Left cardiac atrium (tissue), 4 donors: ENCODE results near the gene RPL28. TPM values are rescaled to one million over a fixed set of nuclear protein-coding genes. Genes with fewer than 3 reads are reported as not detected.

ENCODE experiments used
- ATAC-seq, 2 donors: fragments of 200-7000 bp; cut with Tn5 transposase; one replicate each; pipeline ENCODE4 v1.9.1; 2020; ENCODE audit warnings: mild to moderate bottlenecking in 2 of 2, moderate library complexity in 2 of 2
- DNase-seq: peaks from one replicate; pipeline ENCODE4 v3.0.0-alpha.2; 2020
- intact Hi-C, 2 donors: fragments of 100-400 bp; cut with DNase I; formaldehyde crosslinking; loops; one replicate each; pipeline versions ENCODE4 v1.14.1 to v1.15.1; 2022 to 2023
- total RNA-seq, 2 donors: library from RNA; stranded (reverse); fragmentation: NEBNext Ultra II Directional; extraction: Animal tissue kit (Norgen Biotek cat#: 25700); gene quantifications; one replicate each; pipeline ENCODE4 v1.2.1, GENCODE V29; 2021
- donor health status: DM: no; HTN: yes; CAD: no.
- donor health status: DM: no; HTN: yes; CAD: no; lungs with severe emphysema.
- donor health status: DM: yes; HTN: yes; CAD: no.
- donor health status: Dilated cardiomyopathy.

Gene RPL28
- total RNA-seq, 2 donors from 2014 or later: 789 to 866 TPM

DNA sequence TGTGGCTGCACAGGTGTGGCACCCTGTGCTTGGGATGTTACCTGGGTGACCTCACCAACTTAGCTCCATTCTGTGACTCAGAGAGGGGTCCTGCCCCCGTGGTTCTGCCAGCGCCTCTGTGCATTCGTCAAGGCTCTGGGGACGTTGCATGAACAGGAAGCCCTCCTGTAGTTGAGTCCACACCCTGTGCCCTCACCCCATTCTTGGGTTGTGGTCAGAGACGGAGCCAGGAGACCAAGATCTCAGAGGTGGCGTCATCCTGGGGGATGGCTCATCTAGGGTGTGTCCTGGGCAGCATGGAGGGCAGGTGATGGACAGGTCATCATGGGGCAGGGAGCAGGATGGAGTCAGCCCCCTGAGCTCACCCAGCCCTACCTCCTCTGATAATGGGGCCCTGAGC, 33.7 kb upstream of the RPL28 start:
- DNase-seq: no peak
- intact Hi-C loops: no loop called here
- ATAC-seq: no peak

- DNase-seq (no peak), ATAC-seq (no peak)
- intact Hi-C loops: no loop called here
Observed at GRCh38 chr19:55352549-55353145, 33.1 kb upstream of the RPL28 start.

- intact Hi-C loops: no loop called here
- ATAC-seq (no peak), DNase-seq (no peak)
Observed at GRCh38 chr19:55353356-55353802, 32.4 kb upstream of the RPL28 start.

DNA sequence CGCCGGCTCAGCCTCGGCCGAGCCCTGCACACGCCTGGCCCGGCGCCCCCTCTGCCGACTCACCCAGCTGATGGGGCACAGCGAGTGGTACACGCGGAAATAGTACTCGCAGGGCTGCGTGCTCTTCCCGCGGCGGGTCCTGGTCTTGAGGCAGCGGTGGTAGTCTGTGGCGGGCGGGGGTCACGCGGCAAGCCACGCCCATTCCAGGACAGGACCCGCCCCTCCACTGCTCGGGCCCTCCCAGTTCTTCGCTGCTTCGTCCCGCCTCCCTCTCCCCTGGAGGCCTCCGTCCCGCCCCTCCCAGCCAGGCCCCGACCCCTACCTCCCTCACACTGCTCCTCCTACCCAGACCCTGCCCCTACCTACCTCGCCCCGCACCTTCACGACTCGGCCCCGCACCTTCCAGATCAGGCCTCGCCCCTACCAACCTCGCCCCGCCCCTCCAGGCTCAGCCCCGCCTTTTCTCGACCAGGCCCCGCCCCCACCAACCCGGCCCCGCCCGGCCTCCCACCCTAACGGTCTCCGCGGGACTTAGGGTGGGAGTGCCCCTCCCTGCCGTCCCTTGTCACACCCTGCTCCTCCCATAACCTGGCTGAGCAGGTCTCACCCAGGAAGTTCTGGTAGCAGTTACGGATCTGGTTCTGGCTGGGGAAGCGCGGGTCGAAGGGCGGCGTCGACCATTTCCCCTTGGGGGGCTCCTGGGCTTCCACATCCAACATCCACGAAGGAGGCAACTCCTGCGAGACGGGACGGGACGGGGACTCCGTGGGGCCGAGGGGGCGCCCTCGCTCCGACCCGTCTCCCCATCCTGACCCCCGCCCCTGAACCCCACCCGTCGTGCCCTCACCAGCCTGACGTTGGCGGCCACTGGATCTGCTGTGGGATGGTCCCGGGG, 31.7 kb upstream of the RPL28 start:
- DNase-seq (peak; percentile 80), ATAC-seq (peak; percentile 82 to 90)
- intact Hi-C loops: no loop called here

GRCh38 chr19:55354698-55355212, 31.0 kb upstream of the RPL28 start, which contains the start of gene COX6B2:
COX6B2 (minus strand) TSS chr19:55354719; CDS start chr19:55354521, 198 bp downstream.
- ATAC-seq: no peak
- no peak for DNase-seq
- intact Hi-C loops: no loop called here

- ATAC-seq: no peak
- intact Hi-C loops: no loop called here
- DNase-seq: no peak
Observed at GRCh38 chr19:55355213-55355821, 30.4 kb upstream of the RPL28 start.

- no peak for DNase-seq
- no peak for ATAC-seq
- intact Hi-C loops: no loop called here
Observed at GRCh38 chr19:55358493-55358892, 27.2 kb upstream of the RPL28 start.

DNA sequence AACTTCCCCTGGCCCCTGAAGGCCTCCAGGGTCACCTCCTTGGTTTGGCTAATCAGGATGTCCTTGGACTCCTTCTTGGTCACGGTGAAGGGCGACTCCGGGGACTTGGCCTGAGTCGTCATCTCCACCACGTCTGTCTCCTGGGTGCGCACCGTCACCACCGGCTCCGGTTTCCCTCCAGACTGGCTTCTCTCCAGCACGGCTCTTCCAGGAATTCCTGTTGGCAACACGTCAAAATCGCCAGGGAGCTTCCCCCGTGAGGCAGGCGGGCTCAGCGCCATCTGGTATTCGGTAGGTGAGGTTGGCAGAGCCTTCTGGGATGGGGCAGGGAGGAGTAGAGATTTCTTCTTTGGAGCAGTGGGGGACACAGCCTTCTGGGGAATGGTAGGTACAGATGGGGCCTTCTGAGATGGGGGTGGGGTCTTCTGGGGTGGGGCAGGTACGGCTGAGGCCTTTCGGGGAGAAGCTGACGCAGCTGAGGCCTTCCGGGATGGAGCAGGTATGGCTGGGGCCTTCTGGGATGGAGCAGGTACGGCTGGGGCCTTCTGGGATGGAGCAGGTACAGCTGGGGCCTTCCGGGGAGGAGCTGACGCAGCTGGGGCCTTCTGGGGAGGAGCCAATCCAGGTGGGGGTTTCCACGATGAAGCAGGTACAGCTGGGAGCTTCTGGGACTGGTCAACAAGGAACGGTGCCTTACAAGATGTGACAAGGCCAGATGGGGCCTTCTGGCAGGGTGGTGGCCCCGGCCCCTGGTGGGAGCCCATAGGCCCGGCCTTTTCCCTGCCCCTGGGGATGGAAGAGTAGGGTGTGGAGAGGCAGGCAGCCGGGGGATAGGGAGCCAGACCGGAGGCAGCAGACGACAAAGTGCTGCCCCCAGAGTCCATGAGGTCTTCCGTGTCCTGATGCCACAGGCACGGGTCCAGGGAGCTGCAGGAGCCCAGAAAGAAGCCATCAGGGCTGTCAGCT, 26.5 kb upstream of the RPL28 start:
- ATAC-seq: no peak

GRCh38 chr19:55360902-55361301, 24.8 kb upstream of the RPL28 start:
- intact Hi-C loops: no loop called here

More for the DNA sequence above, 26.5 kb upstream of the RPL28 start:
- intact Hi-C loops: no loop called here
- no peak for DNase-seq

GRCh38 chr19:55362174-55362989, 23.4 kb upstream of the RPL28 start:
- ATAC-seq: no peak
- no peak for DNase-seq
- intact Hi-C loops: no loop called here

More at GRCh38 chr19:55360902-55361301, 24.8 kb upstream of the RPL28 start:
- ATAC-seq (no peak), DNase-seq (no peak)

- no peak for ATAC-seq
- intact Hi-C loops: no loop called here
- no peak for DNase-seq
Observed at GRCh38 chr19:55362990-55363716, 22.6 kb upstream of the RPL28 start, which contains the start of gene GARIN5B. GARIN5B (minus strand) TSS chr19:55363260; CDS start chr19:55363066, 194 bp downstream.

GRCh38 chr19:55365245-55365644, 20.5 kb upstream of the RPL28 start:
- ATAC-seq (no peak), DNase-seq (no peak)
- intact Hi-C loops: no loop called here

DNA sequence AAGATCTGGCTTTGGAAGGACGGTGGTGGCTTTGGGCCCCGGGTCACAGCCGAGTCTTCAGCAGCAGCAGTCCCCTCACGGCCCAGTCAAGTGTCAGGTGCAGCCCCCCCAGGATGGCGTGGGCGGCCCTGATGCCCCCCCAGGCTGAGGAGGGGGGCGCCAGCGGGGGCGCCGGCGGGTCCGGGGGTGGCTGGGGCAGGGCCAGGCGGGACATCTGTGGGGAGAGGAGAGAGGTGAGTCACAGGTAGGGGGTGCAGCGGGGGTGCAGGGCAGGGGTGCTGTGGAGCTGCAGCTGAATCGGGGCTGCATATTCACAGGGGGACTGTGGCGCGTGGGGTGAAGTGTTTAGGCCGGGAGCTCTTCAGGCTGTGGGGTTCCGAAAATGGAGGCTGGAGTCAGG, 19.8 kb upstream of the RPL28 start:
- DNase-seq (no peak), ATAC-seq (no peak)
- intact Hi-C loops: no loop called here

GRCh38 chr19:55366790-55367189, 18.9 kb upstream of the RPL28 start:
- intact Hi-C loops: no loop called here
- ATAC-seq (no peak), DNase-seq (no peak)

DNA sequence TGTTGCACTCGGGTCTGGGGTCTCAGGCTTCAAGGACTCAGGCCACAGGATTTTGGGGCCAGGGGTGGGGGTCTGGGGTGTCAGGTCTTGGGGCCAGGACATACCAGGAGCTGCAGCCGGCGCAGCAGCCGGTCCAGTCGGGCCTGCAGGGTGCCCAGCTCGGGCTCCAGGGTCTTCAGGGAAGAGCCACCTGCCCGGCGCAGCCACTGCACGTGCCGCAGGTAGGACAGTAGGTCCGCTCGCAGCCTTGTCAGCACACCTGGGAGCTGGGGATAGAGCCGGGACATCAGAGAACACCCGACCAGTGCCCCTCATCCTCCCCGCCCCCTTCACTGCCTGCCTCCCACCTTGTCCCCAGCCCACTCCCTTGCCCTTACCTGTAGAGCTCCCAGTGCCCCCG, 17.6 kb upstream of the RPL28 start:
- intact Hi-C loops: no loop called here
- DNase-seq (no peak), ATAC-seq (no peak)

GRCh38 chr19:55368701-55369563, 16.8 kb upstream of the RPL28 start:
- ATAC-seq (peak; percentile 41 to 83), DNase-seq (no peak)
- intact Hi-C loops: no loop called here
